T-helper 22 cell (primary cell): ENCODE data around the gene NPTX1.

Experiments
- DNase-seq: peaks from one replicate; pipeline ENCODE4 v3.0.0-alpha.2; 2020; ENCODE audit warnings: low read depth

NPTX1 gene

GRCh38 chr17:80478487-80479245 is 2.3 kb upstream of the NPTX1 start:
- DNase-seq, result no peak

- no peak for DNase-seq
Observed at GRCh38 chr17:80477647-80478478, 1.5 kb upstream of the NPTX1 start.

- DNase-seq, result no peak
Observed at GRCh38 chr17:80476877-80477646, 655 bp upstream of the NPTX1 start.

GRCh38 chr17:80474961-80475909 is 1.2 kb downstream of the NPTX1 start:
- DNase-seq, result no peak

- no peak for DNase-seq
Observed at GRCh38 chr17:80474231-80474960, 2.0 kb downstream of the NPTX1 start.

GRCh38 chr17:80473701-80474100 is 2.7 kb downstream of the NPTX1 start:
- no peak for DNase-seq

GRCh38 chr17:80472996-80473395 is 3.4 kb downstream of the NPTX1 start:
- no peak for DNase-seq

- DNase-seq, result no peak
Observed at GRCh38 chr17:80471922-80472321, 4.5 kb downstream of the NPTX1 start.

- no peak for DNase-seq
Observed at GRCh38 chr17:80470603-80471002, 5.8 kb downstream of the NPTX1 start.

DNA sequence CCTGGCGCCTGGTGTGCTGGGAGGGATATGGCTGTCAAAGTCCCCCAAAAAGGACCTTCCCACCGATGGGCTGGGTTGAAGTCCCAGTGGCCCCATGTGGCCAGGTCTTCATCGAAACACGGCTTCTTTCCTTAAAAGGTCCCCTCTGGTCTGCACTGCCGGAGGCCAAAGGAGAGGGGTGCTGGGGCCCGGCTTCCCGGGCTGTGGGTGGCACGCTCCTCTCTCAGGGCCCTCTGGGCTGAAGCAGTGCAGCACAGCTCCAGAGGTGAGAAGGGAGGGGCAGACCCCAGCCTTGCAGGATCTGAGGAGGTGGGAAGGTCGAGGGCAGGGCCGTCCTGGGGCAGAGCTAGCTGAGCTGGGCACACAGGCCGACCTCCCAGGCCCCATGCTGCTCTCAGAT is 6.7 kb downstream of the NPTX1 start:
- DNase-seq, result no peak

- DNase-seq, result no peak
Observed at GRCh38 chr17:80468781-80469493, 7.5 kb downstream of the NPTX1 start.

GRCh38 chr17:80468242-80468641 is 8.2 kb downstream of the NPTX1 start:
- no peak for DNase-seq

GRCh38 chr17:80466188-80466705 is 10.2 kb downstream of the NPTX1 start:
- DNase-seq, result no peak

GRCh38 chr17:80465327-80465974 is 11.0 kb downstream of the NPTX1 start:
- no peak for DNase-seq

DNA sequence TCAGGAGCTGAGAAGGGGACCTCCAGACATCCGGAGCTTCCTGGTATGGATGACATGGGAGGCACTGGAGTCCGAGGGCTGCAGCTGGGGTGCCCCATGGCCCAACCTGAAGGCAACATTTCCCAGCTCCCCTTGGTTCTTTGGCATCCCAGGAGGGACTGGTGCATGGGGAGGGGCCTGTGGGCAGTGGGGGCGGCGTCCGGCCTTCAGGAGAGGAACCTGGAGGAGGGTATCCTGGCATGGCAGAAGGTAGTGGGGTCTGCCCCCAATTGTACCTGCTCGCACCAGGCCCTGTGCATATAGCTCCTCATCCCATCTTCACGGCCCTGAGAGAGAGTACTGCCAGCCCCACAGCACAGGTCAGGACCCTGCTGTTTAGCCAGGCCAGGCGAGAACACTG is 11.9 kb downstream of the NPTX1 start:
- no peak for DNase-seq

GRCh38 chr17:80463784-80464400 is 12.5 kb downstream of the NPTX1 start:
- DNase-seq, result no peak

DNA sequence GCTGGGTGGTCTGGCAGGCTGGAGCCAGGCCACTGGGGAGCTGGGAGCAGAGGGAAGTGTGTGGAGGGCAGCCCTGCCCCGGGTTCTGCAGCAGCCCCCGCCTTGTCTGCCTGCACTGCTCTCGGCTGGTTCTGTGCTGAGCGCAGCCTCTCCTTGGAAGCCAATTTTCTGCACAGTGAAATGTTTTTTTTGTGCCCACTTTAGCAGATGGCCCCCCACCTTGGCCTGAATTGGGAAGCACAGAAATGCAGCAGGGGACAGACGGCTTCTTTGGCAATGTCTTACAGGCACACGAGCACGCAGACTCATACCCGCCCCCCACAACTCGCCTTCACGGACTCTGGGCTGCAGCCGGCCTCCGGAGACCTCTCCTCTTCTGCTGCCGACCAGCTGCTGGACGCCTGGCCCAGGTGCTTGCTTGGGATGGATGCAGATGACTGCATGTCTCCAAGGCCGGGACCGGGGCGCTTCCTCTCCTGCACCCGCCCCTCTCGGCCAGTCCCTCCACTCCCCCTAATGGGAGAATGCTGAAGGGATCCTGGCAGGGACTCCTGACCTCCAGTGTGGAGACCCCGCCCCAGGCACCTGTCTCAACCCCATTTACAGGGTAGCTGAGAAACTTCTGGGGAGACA is 14.8 kb downstream of the NPTX1 start:
- DNase-seq, result no peak

- no peak for DNase-seq
Observed at GRCh38 chr17:80460429-80460834, 16.0 kb downstream of the NPTX1 start.
